Measurements from ENCODE around the gene KDM4B. TPM values are rescaled to one million over a fixed set of nuclear protein-coding genes. Genes with fewer than 3 reads are reported as not detected.

KDM4B gene
- total and polyA plus RNA-seq, 9 of the 15 experiments (the other 6 are each of a cell fraction or from before 2014, with no cell fraction given) = 0.21 to 29.9 (median 7.3) TPM

DNA sequence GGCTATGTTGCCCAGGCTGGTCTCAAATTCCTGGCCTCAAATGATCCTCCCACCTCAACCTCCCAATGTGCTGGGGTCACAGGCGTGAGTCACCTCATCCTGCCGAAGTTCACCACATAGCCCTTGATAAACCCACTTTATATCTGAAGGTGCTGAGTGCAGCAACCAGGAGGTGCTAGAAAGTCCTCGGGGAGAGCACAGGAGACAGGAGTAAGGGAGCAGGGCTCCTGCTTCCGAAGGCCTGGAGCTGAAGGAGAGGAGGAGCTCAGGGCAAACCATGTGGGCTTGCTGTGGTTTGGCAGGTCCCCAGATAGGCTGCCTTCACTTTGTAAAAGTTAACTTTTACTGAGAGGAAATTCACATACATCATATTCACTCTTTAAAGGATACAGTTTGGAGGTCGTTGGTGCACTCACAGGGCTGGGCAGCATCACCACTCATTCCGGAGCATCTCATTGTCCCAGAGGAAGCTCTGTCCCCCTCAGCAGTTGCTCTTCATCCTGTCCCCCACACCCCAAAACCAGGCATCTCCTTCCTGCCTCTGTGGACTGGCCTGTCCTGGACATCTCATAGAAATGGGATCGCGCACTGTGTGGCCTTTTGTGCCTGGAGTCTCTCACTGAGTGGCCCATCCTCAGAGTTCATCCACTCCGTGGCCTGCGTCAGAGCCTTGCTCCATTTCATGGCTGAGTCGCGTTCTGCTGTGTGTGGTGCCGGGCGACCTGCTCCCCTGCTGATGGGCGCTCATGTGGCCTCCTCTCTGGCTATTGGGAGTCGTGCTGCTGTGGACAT, 49.5 kb downstream of the KDM4B start:
- FAIRE-seq = no peak

More for the DNA sequence above, 49.5 kb downstream of the KDM4B start:
- no peak overlapping the region for H2AFZ ChIP-seq (ENCODE audit: low read depth, low read length)
- peaks cover 6% of the 10 kb centered on the region for H3K9me3 ChIP-seq (replicated peaks; ENCODE audit: control insufficient read depth, insufficient read depth, low read depth, low read length)
- peaks cover 5% of the 10 kb centered on the region; the same call in 1 of the 2 replicates for H4K20me1 ChIP-seq (replicated peaks; ENCODE audit: control insufficient read depth, insufficient read depth, low read length)
- intact Hi-C loops (cut with micrococcal nuclease) (no loop called here), in situ Hi-C loops (cut with MboI) (no loop called here)
- no peak overlapping the region for H3K27ac ChIP-seq (ENCODE audit: extremely low read depth, low read depth, low read length)
- no peak overlapping the region for H3K4me2 ChIP-seq (ENCODE audit: insufficient read depth, low read length)
- ATAC-seq (no peak), DNase-seq (ENCODE audit: extremely low read depth in 1 of 4, low spot score in 3 of 4) (no peak)
- no peak overlapping the region for H3K4me3 ChIP-seq
- H3K9ac ChIP-seq (ENCODE audit: insufficient read depth in 1 of 2, low read depth in 2 of 2, low read length in 2 of 2) = no peak overlapping the region
- POLR2A ChIA-PET = no interaction called here
- no peaks in the 10 kb centered on the region for H3K27me3 ChIP-seq (ENCODE audit: control insufficient read depth in 2 of 2, insufficient read depth in 2 of 2, low read length in 2 of 2)
- TF ChIP-seq, protein P1, sequence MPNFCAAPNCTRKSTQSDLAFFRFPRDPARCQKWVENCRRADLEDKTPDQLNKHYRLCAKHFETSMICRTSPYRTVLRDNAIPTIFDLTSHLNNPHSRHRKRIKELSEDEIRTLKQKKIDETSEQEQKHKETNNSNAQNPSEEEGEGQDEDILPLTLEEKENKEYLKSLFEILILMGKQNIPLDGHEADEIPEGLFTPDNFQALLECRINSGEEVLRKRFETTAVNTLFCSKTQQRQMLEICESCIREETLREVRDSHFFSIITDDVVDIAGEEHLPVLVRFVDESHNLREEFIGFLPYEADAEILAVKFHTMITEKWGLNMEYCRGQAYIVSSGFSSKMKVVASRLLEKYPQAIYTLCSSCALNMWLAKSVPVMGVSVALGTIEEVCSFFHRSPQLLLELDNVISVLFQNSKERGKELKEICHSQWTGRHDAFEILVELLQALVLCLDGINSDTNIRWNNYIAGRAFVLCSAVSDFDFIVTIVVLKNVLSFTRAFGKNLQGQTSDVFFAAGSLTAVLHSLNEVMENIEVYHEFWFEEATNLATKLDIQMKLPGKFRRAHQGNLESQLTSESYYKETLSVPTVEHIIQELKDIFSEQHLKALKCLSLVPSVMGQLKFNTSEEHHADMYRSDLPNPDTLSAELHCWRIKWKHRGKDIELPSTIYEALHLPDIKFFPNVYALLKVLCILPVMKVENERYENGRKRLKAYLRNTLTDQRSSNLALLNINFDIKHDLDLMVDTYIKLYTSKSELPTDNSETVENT (CRISPR knock-in tag; IDR thresholded peaks at IDR 0.05) = no peak
- TF ChIP-seq ZNF707 (CRISPR knock-in tag; conservative IDR thresholded peaks at IDR 0.05) = no peak
- TF ChIP-seq CEBPB (tag; IDR thresholded peaks at IDR 0.05) = no peak
- no peak for TF ChIP-seq FOXJ2 (tag; IDR thresholded peaks at IDR 0.05)
- TF ChIP-seq, protein P2, sequence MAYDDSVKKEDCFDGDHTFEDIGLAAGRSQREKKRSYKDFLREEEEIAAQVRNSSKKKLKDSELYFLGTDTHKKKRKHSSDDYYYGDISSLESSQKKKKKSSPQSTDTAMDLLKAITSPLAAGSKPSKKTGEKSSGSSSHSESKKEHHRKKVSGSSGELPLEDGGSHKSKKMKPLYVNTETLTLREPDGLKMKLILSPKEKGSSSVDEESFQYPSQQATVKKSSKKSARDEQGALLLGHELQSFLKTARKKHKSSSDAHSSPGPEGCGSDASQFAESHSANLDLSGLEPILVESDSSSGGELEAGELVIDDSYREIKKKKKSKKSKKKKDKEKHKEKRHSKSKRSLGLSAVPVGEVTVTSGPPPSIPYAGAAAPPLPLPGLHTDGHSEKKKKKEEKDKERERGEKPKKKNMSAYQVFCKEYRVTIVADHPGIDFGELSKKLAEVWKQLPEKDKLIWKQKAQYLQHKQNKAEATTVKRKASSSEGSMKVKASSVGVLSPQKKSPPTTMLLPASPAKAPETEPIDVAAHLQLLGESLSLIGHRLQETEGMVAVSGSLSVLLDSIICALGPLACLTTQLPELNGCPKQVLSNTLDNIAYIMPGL (CRISPR knock-in tag; IDR thresholded peaks at IDR 0.05) = no peak
- TF ChIP-seq LCOR (CRISPR knock-in tag; IDR thresholded peaks at IDR 0.05) = no peak
- TF ChIP-seq, protein P3, sequence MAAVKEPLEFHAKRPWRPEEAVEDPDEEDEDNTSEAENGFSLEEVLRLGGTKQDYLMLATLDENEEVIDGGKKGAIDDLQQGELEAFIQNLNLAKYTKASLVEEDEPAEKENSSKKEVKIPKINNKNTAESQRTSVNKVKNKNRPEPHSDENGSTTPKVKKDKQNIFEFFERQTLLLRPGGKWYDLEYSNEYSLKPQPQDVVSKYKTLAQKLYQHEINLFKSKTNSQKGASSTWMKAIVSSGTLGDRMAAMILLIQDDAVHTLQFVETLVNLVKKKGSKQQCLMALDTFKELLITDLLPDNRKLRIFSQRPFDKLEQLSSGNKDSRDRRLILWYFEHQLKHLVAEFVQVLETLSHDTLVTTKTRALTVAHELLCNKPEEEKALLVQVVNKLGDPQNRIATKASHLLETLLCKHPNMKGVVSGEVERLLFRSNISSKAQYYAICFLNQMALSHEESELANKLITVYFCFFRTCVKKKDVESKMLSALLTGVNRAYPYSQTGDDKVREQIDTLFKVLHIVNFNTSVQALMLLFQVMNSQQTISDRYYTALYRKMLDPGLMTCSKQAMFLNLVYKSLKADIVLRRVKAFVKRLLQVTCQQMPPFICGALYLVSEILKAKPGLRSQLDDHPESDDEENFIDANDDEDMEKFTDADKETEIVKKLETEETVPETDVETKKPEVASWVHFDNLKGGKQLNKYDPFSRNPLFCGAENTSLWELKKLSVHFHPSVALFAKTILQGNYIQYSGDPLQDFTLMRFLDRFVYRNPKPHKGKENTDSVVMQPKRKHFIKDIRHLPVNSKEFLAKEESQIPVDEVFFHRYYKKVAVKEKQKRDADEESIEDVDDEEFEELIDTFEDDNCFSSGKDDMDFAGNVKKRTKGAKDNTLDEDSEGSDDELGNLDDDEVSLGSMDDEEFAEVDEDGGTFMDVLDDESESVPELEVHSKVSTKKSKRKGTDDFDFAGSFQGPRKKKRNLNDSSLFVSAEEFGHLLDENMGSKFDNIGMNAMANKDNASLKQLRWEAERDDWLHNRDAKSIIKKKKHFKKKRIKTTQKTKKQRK (IDR thresholded peaks at IDR 0.05; ENCODE audit: borderline replicate concordance, low read depth, low read length) = no peak
- no peak for TF ChIP-seq ESRRA (IDR thresholded peaks at IDR 0.05; ENCODE audit: borderline replicate concordance, low read depth)
- no peak for TF ChIP-seq TOE1 (IDR thresholded peaks at IDR 0.05; ENCODE audit: borderline replicate concordance)
- TF ChIP-seq TOE1 (CRISPR knock-in tag; IDR thresholded peaks at IDR 0.05; ENCODE audit: borderline replicate concordance, low read depth) = no peak
- no peak for TF ChIP-seq MTF1 (CRISPR knock-in tag; IDR thresholded peaks at IDR 0.05; ENCODE audit: borderline replicate concordance)
- TF ChIP-seq KHSRP (IDR thresholded peaks at IDR 0.05) = no peak
- TF ChIP-seq FOXA3 (CRISPR knock-in tag; conservative IDR thresholded peaks at IDR 0.05 in 1 of 2, IDR thresholded peaks at IDR 0.05 in 1 of 2) = no peak
- H3K9me1 ChIP-seq (ENCODE audit: control insufficient read depth, insufficient read depth, low read length) = no peaks in the 10 kb centered on the region
- no TSS peak for BruUV-seq (replicated peaks)
- WGBS (ENCODE audit: insufficient coverage, low coverage, missing lambda C conversion rate) = 94% methylated on average over 16 of the region's 16 CpGs
- H3K36me3 ChIP-seq (ENCODE audit: control insufficient read depth, insufficient read depth, low read length) = peaks cover 25% of the 10 kb centered on the region; the same call in 2 of the 3 replicates
- H3K4me1 ChIP-seq (replicated peaks in 1 of 2; ENCODE audit: control insufficient read depth in 2 of 2, insufficient read depth in 2 of 2, low read length in 2 of 2) = peaks cover 0 to 18% of the 10 kb centered on the region in 2 experiments; a peak in 2 of 5 replicates
- peaks cover 41% of the 10 kb centered on the region; the same call in 2 of the 3 replicates for H3K79me2 ChIP-seq (ENCODE audit: control insufficient read depth, insufficient read depth, low read length)
- CTCF ChIA-PET (ENCODE audit: low intra/inter-chr PET ratio) = no interaction called here
